Fibroblast of the aortic adventitia (primary cell): ENCODE results near the gene LAG3. TPM values are rescaled to one million over a fixed set of nuclear protein-coding genes. Genes with fewer than 3 reads are reported as not detected.

Experiments
- DNase-seq: peaks from one replicate; pipeline ENCODE4 v3.0.0-alpha.2; 2010; ENCODE audit warnings: low read depth
- H3K4me3 ChIP-seq: 2 replicates; pipeline ENCODE4 v1.5.1; 2011; ENCODE audit warnings: low read depth, mild to moderate bottlenecking, control low read depth, low read length, moderate library complexity
- CTCF ChIP-seq: IDR thresholded peaks from 2 replicates; pipeline ENCODE4 v1.5.1; 2011; ENCODE audit warnings: mild to moderate bottlenecking, low read length, control low read depth, inconsistent platforms; ENCODE audit not compliant: insufficient read depth
- total RNA-seq: library from RNA; depleted of rRNA; stranded (reverse); fragments of >200 nt; gene quantifications from 2 replicates; pipeline ENCODE4 v1.2.3, GENCODE V29; 2012; ENCODE audit warnings: low replicate concordance

LAG3 gene
- total RNA-seq, 1 donor = not detected

GRCh38 chr12:6752921-6753771, 19.2 kb upstream of the LAG3 start, which contains the start of gene MLF2:
TSS of gene MLF2 (minus strand) at chr12:6753141. CDS start at chr12:6752334, 807 bp downstream.
- peak; percentile 100 for DNase-seq
- H3K4me3 ChIP-seq = peak within 1 kb of the TSS; percentile 88
- TF ChIP-seq CTCF = no peak

GRCh38 chr12:6753772-6754356, 18.5 kb upstream of the LAG3 start:
- no peak overlapping the region for H3K4me3 ChIP-seq
- DNase-seq = no peak
- TF ChIP-seq CTCF = peak; percentile 97

GRCh38 chr12:6754411-6754810, 17.9 kb upstream of the LAG3 start:
- no peak for TF ChIP-seq CTCF
- H3K4me3 ChIP-seq = no peak overlapping the region
- no peak for DNase-seq

- TF ChIP-seq CTCF = no peak
- peak; percentile 52 for DNase-seq
Measured at GRCh38 chr12:6757028-6757690, 15.2 kb upstream of the LAG3 start.

GRCh38 chr12:6758506-6759095, 13.7 kb upstream of the LAG3 start:
- H3K4me3 ChIP-seq = no peak overlapping the region
- no peak for TF ChIP-seq CTCF
- DNase-seq = no peak

More at GRCh38 chr12:6757028-6757690, 15.2 kb upstream of the LAG3 start:
- no peak overlapping the region for H3K4me3 ChIP-seq

GRCh38 chr12:6759741-6760140, 12.6 kb upstream of the LAG3 start:
- no peak for DNase-seq
- no peak for TF ChIP-seq CTCF
- H3K4me3 ChIP-seq = no peak overlapping the region
